Trophoblast cell (in vitro differentiated cells and primary cell): ENCODE results near the gene OVOL1.
"Not testable (repeated sequence)": the region's sequence is repeated elsewhere in the genome, so short reads cannot be mapped to it uniquely, and the experiment has no call there.

Experiments
- DNase-seq, 2 donors: peaks; one replicate each; pipeline ENCODE4 v3.0.0-alpha.2; 2016
- H2AFZ ChIP-seq: 2 replicates; pipeline ENCODE4 v1.6.1; 2013; ENCODE audit warnings: low read length, moderate library complexity, mild to moderate bottlenecking; ENCODE audit not compliant: insufficient read depth, poor library complexity
- H2AK5ac ChIP-seq: 2 replicates; pipeline ENCODE4 v1.6.1; 2013; ENCODE audit warnings: mild to moderate bottlenecking, low read length
- H2BK120ac ChIP-seq: 2 replicates; pipeline ENCODE4 v1.6.1; 2013; ENCODE audit warnings: low read length, mild to moderate bottlenecking, moderate library complexity; ENCODE audit not compliant: insufficient read depth, poor library complexity
- H2BK12ac ChIP-seq: 2 replicates; pipeline ENCODE4 v1.6.1; 2013; ENCODE audit warnings: mild to moderate bottlenecking, low read length, moderate library complexity
- H2BK5ac ChIP-seq: 2 replicates; pipeline ENCODE4 v1.6.1; 2013; ENCODE audit warnings: low read length, low read depth, moderate library complexity, mild to moderate bottlenecking; ENCODE audit not compliant: poor library complexity
- H3K14ac ChIP-seq: 2 replicates; pipeline ENCODE4 v1.6.1; 2013; ENCODE audit warnings: mild to moderate bottlenecking, low read length
- H3K18ac ChIP-seq: 2 replicates; pipeline ENCODE4 v1.6.1; 2013; ENCODE audit warnings: mild to moderate bottlenecking, low read length
- H3K23ac ChIP-seq: 2 replicates; pipeline ENCODE4 v1.6.1; 2013; ENCODE audit warnings: low read length
- H3K27ac ChIP-seq: 2 replicates; pipeline ENCODE4 v1.5.1; 2013; ENCODE audit warnings: low read depth, mild to moderate bottlenecking, inconsistent platforms, low read length, moderate library complexity
- H3K27me3 ChIP-seq: 2 replicates; pipeline ENCODE4 v1.6.1; 2013; ENCODE audit warnings: inconsistent platforms, mild to moderate bottlenecking, low read length, moderate library complexity; ENCODE audit not compliant: insufficient read depth
- H3K36me3 ChIP-seq, 2 experiments: 1 replicate in 1 of 2; 2 replicates in 1 of 2; pipeline ENCODE4 v1.6.1; 2013; ENCODE audit warnings: low read length in 2 of 2, mild to moderate bottlenecking in 2 of 2, moderate library complexity in 1 of 2; ENCODE audit not compliant: insufficient read depth in 2 of 2, control insufficient read depth in 1 of 2
- H3K4ac ChIP-seq: 2 replicates; pipeline ENCODE4 v1.6.1; 2013; ENCODE audit warnings: low read depth, mild to moderate bottlenecking, low read length, moderate library complexity
- H3K4me1 ChIP-seq, 2 experiments: 1 replicate in 1 of 2; 2 replicates in 1 of 2; pipeline ENCODE4 v1.6.1; 2013; ENCODE audit warnings: low read length in 2 of 2, mild to moderate bottlenecking in 2 of 2, moderate library complexity in 1 of 2; ENCODE audit not compliant: insufficient read depth in 2 of 2, control insufficient read depth in 1 of 2
- H3K4me2 ChIP-seq: 2 replicates; pipeline ENCODE4 v1.6.1; 2013; ENCODE audit warnings: inconsistent platforms, mild to moderate bottlenecking, low read length, moderate library complexity
- H3K4me3 ChIP-seq: 2 replicates; pipeline ENCODE4 v1.5.1; 2013; ENCODE audit warnings: mild to moderate bottlenecking, low read depth, low read length, inconsistent platforms
- H3K79me1 ChIP-seq: one replicate; pipeline ENCODE4 v1.6.1; 2013; ENCODE audit warnings: low read length
- H3K79me2 ChIP-seq: 2 replicates; pipeline ENCODE4 v1.6.1; 2013; ENCODE audit warnings: low read length, mild to moderate bottlenecking; ENCODE audit not compliant: control insufficient read depth, insufficient read depth, poor library complexity
- H3K9ac ChIP-seq: 2 replicates; pipeline ENCODE4 v1.6.1; 2013; ENCODE audit warnings: mild to moderate bottlenecking, low read length
- H3K9me3 ChIP-seq: 2 replicates; pipeline ENCODE4 v1.6.1; 2013; ENCODE audit warnings: low read depth, mild to moderate bottlenecking, control low read depth, inconsistent platforms, low read length; ENCODE audit not compliant: insufficient read depth
- H4K12ac ChIP-seq: 2 replicates; pipeline ENCODE4 v1.6.1; 2013; ENCODE audit warnings: low read depth, mild to moderate bottlenecking, low read length, moderate library complexity
- H4K8ac ChIP-seq: 2 replicates; pipeline ENCODE4 v1.6.1; 2013; ENCODE audit warnings: low read depth, mild to moderate bottlenecking, low read length, moderate library complexity
- H4K91ac ChIP-seq: one replicate; pipeline ENCODE4 v1.6.1; 2013; ENCODE audit warnings: low read depth, mild to moderate bottlenecking, low read length, moderate library complexity
- WGBS: extraction: QIAGEN DNeasy Blood & Tissue Kit; methylation state at CpG from one replicate; pipeline ENCODE4 v1.1.7; 2013; ENCODE audit warnings: missing lambda C conversion rate; ENCODE audit not compliant: insufficient read length, insufficient coverage; ENCODE audit errors: extremely low coverage; 5-methylcytosine and 5-hydroxymethylcytosine counted together

Gene OVOL1

DNA sequence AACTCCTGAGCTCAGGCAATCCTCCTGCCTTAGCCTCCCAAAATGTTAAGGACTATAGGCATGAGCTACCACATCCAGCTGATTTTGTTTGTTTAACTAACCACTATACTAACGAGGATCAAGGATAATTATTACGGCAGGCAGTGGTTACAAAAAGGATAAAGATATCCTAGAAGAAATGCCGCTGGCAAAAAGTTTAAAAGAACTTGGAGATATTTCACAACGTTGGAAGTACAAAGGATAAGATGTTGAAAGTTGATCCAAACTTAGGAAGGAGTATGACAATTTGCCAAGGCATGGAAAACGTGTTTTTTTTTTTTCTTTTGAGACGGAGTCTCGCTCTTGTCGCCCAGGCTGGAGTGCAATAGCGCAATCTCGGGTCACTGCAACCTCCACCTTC lies 19.5 kb upstream of the OVOL1 start:
- Histone ChIP-seq H3K79me2 (no peaks in the 10 kb centered on the region), H4K12ac (no peak overlapping the region), H2BK120ac (no peak overlapping the region), H3K14ac (no peak overlapping the region), H2BK5ac (no peak overlapping the region), H3K23ac (no peak overlapping the region), H3K4me2 (no peak overlapping the region), H2AFZ (no peak overlapping the region), H3K79me1 (no peaks in the 10 kb centered on the region), H3K36me3 (no peaks in the 10 kb centered on the region), H3K4me3 (no peak overlapping the region), H3K27ac (no peak overlapping the region), H3K9ac (no peak overlapping the region), H2AK5ac (no peak overlapping the region), H4K91ac (no peak overlapping the region), H3K4me1 (no peaks in the 10 kb centered on the region), H3K27me3 (no peaks in the 10 kb centered on the region), H3K9me3 (no peaks in the 10 kb centered on the region), H2BK12ac (no peak overlapping the region), H3K4ac (no peak overlapping the region), H4K8ac (no peak overlapping the region), H3K18ac (no peak overlapping the region)
- WGBS: no CpG with 5 or more reads among the region's 10 CpGs
- peak in 1 of 2 donors; percentile 98 for DNase-seq

DNA sequence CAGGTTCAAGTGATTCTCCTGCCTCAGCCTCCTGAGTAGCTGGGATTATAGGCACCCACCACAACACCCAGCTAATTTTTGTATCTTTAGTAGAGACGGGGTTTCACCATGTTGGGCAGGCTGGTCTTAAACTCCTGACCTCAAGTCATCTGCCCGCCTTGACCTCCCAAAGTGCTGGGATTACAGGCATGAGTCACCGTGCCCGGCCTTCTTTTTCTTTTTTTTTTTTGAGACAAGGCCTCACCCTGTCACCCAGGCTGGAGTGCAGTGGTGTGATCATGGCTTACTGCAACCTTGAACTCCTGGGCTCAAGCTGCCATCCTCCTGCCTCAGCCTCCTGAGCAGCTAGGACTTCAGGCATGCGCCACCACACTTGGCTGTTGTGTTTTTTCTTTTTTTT lies 19.1 kb upstream of the OVOL1 start:
- H3K9ac ChIP-seq, H4K91ac ChIP-seq, H2AFZ ChIP-seq, H2BK5ac ChIP-seq, H2BK120ac ChIP-seq, H4K12ac ChIP-seq, H3K36me3 ChIP-seq, H3K4me1 ChIP-seq, H3K79me2 ChIP-seq, H2AK5ac ChIP-seq, H3K18ac ChIP-seq, H2BK12ac ChIP-seq, H4K8ac ChIP-seq, H3K9me3 ChIP-seq, H3K27ac ChIP-seq, H3K4me2 ChIP-seq, H3K79me1 ChIP-seq, H3K27me3 ChIP-seq, H3K4me3 ChIP-seq, H3K4ac ChIP-seq, H3K14ac ChIP-seq, H3K23ac ChIP-seq: not testable (repeated sequence)
- WGBS: no CpG with 5 or more reads among the region's 5 CpGs
- peak; percentile 58 to 62 for DNase-seq

DNA sequence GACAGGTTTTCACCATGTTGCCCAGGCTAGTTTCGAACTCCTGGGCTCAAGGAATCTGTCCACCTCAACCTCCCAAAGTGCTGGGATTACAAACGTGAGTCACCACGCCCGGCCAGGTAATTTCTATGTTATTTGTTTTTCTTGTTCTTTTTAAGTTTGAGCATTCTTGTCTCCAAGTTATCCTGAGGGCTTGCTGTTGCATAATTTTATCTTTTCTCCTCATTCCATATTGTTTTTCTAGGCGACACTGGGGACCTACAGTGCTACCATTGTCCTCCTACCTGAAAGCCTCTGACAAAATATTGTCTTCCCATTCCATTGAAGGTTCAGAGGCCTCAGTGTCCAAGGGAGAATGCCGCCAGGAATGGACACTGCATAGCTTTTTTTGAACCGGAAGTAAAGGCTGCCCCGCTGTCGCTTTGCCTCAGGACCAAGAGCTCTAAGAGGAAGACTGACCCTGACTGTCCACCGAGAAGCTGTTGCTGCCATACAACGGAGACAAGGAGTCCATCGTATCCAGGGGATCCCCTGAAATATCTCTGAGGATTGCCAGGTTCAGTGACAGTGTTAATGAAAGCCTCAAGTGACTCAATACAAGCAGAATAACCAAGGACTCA lies 15.8 kb upstream of the OVOL1 start:
- Histone ChIP-seq H2BK12ac (no peak overlapping the region), H3K4me2 (no peak overlapping the region), H3K9ac (no peak overlapping the region), H3K23ac (no peak overlapping the region), H2BK120ac (no peak overlapping the region), H3K79me2 (peaks cover 1% of the 10 kb centered on the region), H4K12ac (no peak overlapping the region), H3K18ac (no peak overlapping the region), H3K36me3 (peaks cover 2 to 7% of the 10 kb centered on the region in 2 experiments), H2AFZ (no peak overlapping the region), H3K4ac (no peak overlapping the region), H3K79me1 (peaks cover 3% of the 10 kb centered on the region), H3K27ac (peak overlapping the region; percentile 22), H2BK5ac (peak overlapping the region; percentile 9), H3K4me3 (no peak overlapping the region), H2AK5ac (no peak overlapping the region), H4K8ac (no peak overlapping the region), H4K91ac (no peak overlapping the region), H3K4me1 (peaks cover 0 to under 1% of the 10 kb centered on the region in 2 experiments), H3K14ac (no peak overlapping the region), H3K27me3 (no peaks in the 10 kb centered on the region), H3K9me3 (no peaks in the 10 kb centered on the region)
- DNase-seq: peak; percentile 88 to 97
- no CpG with 5 or more reads among the region's 12 CpGs for WGBS

DNA sequence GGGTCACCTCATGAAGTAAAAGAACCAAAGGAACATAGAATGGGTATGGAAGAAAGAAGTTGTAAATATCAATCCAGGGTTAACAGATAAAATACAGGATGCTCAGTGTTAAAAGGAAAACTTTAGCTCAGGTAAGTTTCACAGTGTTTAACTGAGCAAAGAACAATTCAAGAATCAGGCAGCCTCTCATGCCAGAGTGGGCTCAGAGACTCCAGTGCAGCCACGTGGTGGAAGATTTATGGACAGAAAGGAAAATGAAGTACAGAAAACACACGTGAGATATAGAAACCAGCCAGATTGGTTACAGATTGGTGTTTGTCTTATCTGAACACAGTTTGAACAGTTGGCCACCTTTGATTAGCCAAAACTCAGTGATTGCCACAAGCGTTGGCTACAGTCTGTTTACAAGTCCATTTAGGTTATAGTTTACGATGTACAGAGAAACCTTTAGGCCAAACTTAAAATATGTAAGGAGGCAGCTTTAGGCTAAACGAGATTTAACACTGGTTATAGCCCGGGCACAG lies 15.2 kb upstream of the OVOL1 start:
- no peak overlapping the region for H4K8ac ChIP-seq
- H2BK120ac ChIP-seq: no peak overlapping the region
- H2BK5ac ChIP-seq: no peak overlapping the region
- no peak overlapping the region for H3K4me2 ChIP-seq
- H3K79me2 ChIP-seq: peaks cover 3% of the 10 kb centered on the region
- H3K27ac ChIP-seq: no peak overlapping the region
- no peak overlapping the region for H3K4me3 ChIP-seq
- no peak overlapping the region for H2BK12ac ChIP-seq
- no CpG with 5 or more reads among the region's 6 CpGs for WGBS
- no peak overlapping the region for H4K12ac ChIP-seq
- no peak overlapping the region for H3K9ac ChIP-seq
- H2AK5ac ChIP-seq: no peak overlapping the region
- no peak overlapping the region for H2AFZ ChIP-seq
- no peak overlapping the region for H3K4ac ChIP-seq
- H3K4me1 ChIP-seq: peaks cover 2 to 5% of the 10 kb centered on the region in 2 experiments
- no peaks in the 10 kb centered on the region for H3K27me3 ChIP-seq
- no peak overlapping the region for H4K91ac ChIP-seq
- no peaks in the 10 kb centered on the region for H3K9me3 ChIP-seq
- no peak for DNase-seq
- H3K36me3 ChIP-seq: peaks cover 2 to 7% of the 10 kb centered on the region in 2 experiments
- no peak overlapping the region for H3K23ac ChIP-seq
- no peak overlapping the region for H3K14ac ChIP-seq
- H3K18ac ChIP-seq: no peak overlapping the region
- H3K79me1 ChIP-seq: peaks cover 6% of the 10 kb centered on the region
